GM18511 (cell line): ENCODE measurements around the gene EDARADD.

Source experiments
- ATAC-seq: cut with Tn5 transposase; IDR thresholded peaks from one replicate; pipeline ENCODE4 v1.9.1; 2021; ENCODE audit warnings: mild to moderate bottlenecking, moderate library complexity; ENCODE audit not compliant: unreplicated experiment

EDARADD gene

GRCh38 chr1:236392182-236392581, 1.9 kb upstream of the EDARADD start:
- ATAC-seq = no peak

GRCh38 chr1:236394879-236395229, 768 bp downstream of the EDARADD start:
- ATAC-seq = peak; percentile 32

GRCh38 chr1:236395230-236395946, 1.3 kb downstream of the EDARADD start:
- ATAC-seq = peak; percentile 77

GRCh38 chr1:236395947-236396664, 2.0 kb downstream of the EDARADD start:
- ATAC-seq = no peak

- ATAC-seq = no peak
Observed at GRCh38 chr1:236396665-236397043, 2.6 kb downstream of the EDARADD start.

- ATAC-seq = no peak
Observed at GRCh38 chr1:236397173-236397759, 3.2 kb downstream of the EDARADD start.

GRCh38 chr1:236398538-236398937, 4.5 kb downstream of the EDARADD start:
- ATAC-seq = no peak

GRCh38 chr1:236400061-236400603, 6.0 kb downstream of the EDARADD start:
- no peak for ATAC-seq

- ATAC-seq = no peak
Observed at GRCh38 chr1:236401698-236402097, 7.6 kb downstream of the EDARADD start.

- no peak for ATAC-seq
Observed at GRCh38 chr1:236403905-236404696, 10.0 kb downstream of the EDARADD start.

- ATAC-seq = no peak
Observed at GRCh38 chr1:236407059-236407458, 13.0 kb downstream of the EDARADD start.

- ATAC-seq = no peak
Observed at GRCh38 chr1:236413688-236414087, 19.6 kb downstream of the EDARADD start.

GRCh38 chr1:236416165-236416564, 22.1 kb downstream of the EDARADD start:
- ATAC-seq = no peak

GRCh38 chr1:236417336-236417735, 23.2 kb downstream of the EDARADD start:
- no peak for ATAC-seq

GRCh38 chr1:236419502-236419901, 25.4 kb downstream of the EDARADD start:
- ATAC-seq = no peak

GRCh38 chr1:236421022-236421421, 26.9 kb downstream of the EDARADD start:
- no peak for ATAC-seq

- ATAC-seq = no peak
Observed at GRCh38 chr1:236421850-236422516, 27.9 kb downstream of the EDARADD start.

GRCh38 chr1:236422517-236422876, 28.4 kb downstream of the EDARADD start:
- no peak for ATAC-seq

GRCh38 chr1:236425031-236425663, 31.1 kb downstream of the EDARADD start:
- ATAC-seq = peak; percentile 93

- ATAC-seq = no peak
Observed at GRCh38 chr1:236426215-236426614, 32.1 kb downstream of the EDARADD start.
